Lower leg skin (tissue), 3 donors: ENCODE measurements around the gene PCK1.

Source experiments
- CTCF ChIP-seq, 3 donors: fragments of 450-650 bp; IDR thresholded peaks; one replicate each; pipeline ENCODE4 v1.5.1; 2016; ENCODE audit warnings: antibody characterized with exemption in 3 of 3, mild to moderate bottlenecking in 3 of 3, moderate library complexity in 2 of 3
- POLR2A ChIP-seq, 2 donors: fragments of 450-650 bp; IDR thresholded peaks; one replicate each; pipeline ENCODE4 v1.6.1; 2016 to 2017; ENCODE audit warnings: antibody characterized with exemption in 2 of 2, mild to moderate bottlenecking in 1 of 2, moderate library complexity in 1 of 2

- TF ChIP-seq POLR2A (IDR thresholded peaks at IDR 0.05) (no peak), CTCF (IDR thresholded peaks at IDR 0.05) (no peak)
Observed at GRCh38 chr20:57530327-57530981, 30.5 kb upstream of the PCK1 start.
